ENCODE results near the gene DNAJC28. TPM values are rescaled to one million over a fixed set of nuclear protein-coding genes. Genes with fewer than 3 reads are reported as not detected.

DNAJC28 gene
- total RNA-seq, 1 donor from 2014 or later = 0.23 TPM

- intact Hi-C loops (cut with micrococcal nuclease) = loop anchor here (10.0 kb wide), 1 partner anchor 617 kb away; no protein-coding TSS in a partner anchor
Measured at GRCh38 chr21:33441489-33442477, 49.7 kb downstream of the DNAJC28 start.

Other genes with a start within 250 kb of the DNAJC28 start
- gene IL10RB, start 225.3 kb downstream of the DNAJC28 start, total RNA-seq = 36.5 and 39.4 TPM in 2 replicates
- gene IFNAR1, start 166.7 kb downstream of the DNAJC28 start, total RNA-seq = 32.3 and 33.6 TPM in 2 replicates
- 13.7 and 13.9 TPM in 2 replicates for gene IFNGR2, start 88.3 kb downstream of the DNAJC28 start, total RNA-seq
- gene TMEM50B, start 11.7 kb downstream of the DNAJC28 start, total RNA-seq = 37.5 and 38.8 TPM in 2 replicates
- 115 and 124 TPM in 2 replicates for gene GART, start 50.4 kb upstream of the DNAJC28 start, total RNA-seq
- 328 and 340 TPM in 2 replicates for gene SON, start 51.3 kb upstream of the DNAJC28 start, total RNA-seq
- 35.0 and 37.8 TPM in 2 replicates for gene DONSON, start 97.0 kb upstream of the DNAJC28 start, total RNA-seq
- gene CRYZL1, start 150.0 kb upstream of the DNAJC28 start, total RNA-seq = 31.1 and 33.2 TPM in 2 replicates
- gene ITSN1, start 150.8 kb upstream of the DNAJC28 start, total RNA-seq = 2.4 and 2.7 TPM in 2 replicates